ENCODE data around the gene DAPK2.

DAPK2 gene

DNA sequence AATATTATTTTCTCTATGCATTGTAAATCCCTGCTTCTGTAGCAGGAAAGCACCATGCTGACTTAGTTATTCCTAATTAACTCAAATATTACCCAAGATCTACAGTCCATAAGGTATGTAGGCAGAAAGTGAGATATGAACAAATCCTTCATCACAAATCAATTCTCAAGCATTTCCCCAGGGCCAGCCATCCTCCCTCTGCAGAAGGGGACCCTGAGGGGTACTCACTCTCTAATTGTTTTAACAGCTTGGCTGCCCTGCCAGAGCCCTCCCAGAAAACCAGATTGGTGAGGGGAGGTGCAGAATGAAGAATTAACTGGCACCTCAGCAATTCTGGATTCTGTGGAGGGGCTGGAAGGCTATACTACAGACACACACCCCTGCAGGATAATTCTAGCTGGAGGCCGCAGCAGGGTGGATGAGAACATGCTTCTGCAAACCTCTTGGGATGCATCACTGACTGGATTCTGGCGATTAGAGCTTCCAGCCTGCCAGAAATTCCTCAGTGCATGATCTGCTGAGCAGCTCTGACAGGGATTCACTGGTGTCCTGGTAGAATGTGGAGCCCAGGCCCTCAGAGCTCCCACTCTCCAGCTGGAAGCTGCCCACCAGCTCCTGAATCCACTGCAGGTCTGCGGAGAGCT, 123.9 kb downstream of the DAPK2 start:
- H3K4me3 ChIP-seq (ENCODE audit: low read depth, low read length): no peak overlapping the region
- no peaks in the 10 kb centered on the region for H3K27me3 ChIP-seq (replicated peaks)
- no peak for TF ChIP-seq CTCF (IDR thresholded peaks at IDR 0.05; ENCODE audit: low read depth, low read length, missing control alignments)
- H3K36me3 ChIP-seq (replicated peaks): no peaks in the 10 kb centered on the region
- no peak for DNase-seq
- in situ Hi-C loops (cut with HindIII; ENCODE audit: low pct_ligation_motif_present, low sequenced_read_pairs): no loop called here
- no peak overlapping the region for H3K27ac ChIP-seq

DNA sequence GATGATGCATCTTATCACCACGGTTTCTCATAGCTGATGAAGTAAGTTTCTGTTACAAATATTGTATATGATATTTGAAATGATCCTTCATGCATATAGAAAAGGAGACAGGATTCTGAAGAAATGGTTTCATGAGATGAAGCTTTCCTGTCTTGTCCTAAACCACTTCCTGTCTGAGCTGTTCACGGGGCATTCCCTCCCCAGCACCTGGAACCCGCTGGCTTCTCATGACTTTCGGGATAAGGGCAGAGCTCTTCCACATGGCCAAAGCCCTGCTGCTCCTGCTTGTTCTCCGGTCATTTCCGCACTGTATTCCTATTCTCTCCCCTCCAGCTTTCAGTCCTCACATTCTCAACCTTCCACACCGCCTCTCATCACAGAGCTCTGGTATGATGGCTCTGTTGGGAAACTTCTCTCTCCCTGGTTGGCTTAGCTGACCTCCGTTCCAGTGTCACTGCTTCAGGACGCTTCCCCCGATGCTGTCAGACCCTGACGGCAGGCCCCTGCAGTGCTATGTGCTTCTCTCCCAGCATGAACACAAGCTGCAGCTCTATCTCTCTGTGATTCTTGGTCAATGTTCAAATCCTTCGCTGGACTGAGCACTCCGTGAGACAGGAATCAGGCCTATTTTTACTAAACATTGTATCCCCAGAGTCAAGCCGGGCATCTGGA, 125.6 kb downstream of the DAPK2 start:
- no peak overlapping the region for H3K27ac ChIP-seq
- in situ Hi-C loops (cut with HindIII; ENCODE audit: low pct_ligation_motif_present, low sequenced_read_pairs): no loop called here
- no peaks in the 10 kb centered on the region for H3K36me3 ChIP-seq (replicated peaks)
- no peaks in the 10 kb centered on the region for H3K27me3 ChIP-seq (replicated peaks)
- DNase-seq: no peak
- no peak overlapping the region for H3K4me3 ChIP-seq (ENCODE audit: low read depth, low read length)
- TF ChIP-seq CTCF (IDR thresholded peaks at IDR 0.05; ENCODE audit: low read depth, low read length, missing control alignments): no peak

- Histone ChIP-seq H3K4me3 (ENCODE audit: low read depth, low read length) (no peak overlapping the region), H3K27ac (no peak overlapping the region), H3K27me3 (replicated peaks) (no peaks in the 10 kb centered on the region), H3K36me3 (replicated peaks) (no peaks in the 10 kb centered on the region)
- in situ Hi-C loops (cut with HindIII; ENCODE audit: low pct_ligation_motif_present, low sequenced_read_pairs): no loop called here
- no peak for DNase-seq
- no peak for TF ChIP-seq CTCF (IDR thresholded peaks at IDR 0.05; ENCODE audit: low read depth, low read length, missing control alignments)
These were observed 127.4 kb downstream of the DAPK2 start for GRCh38 chr15:63918901-63919348.

DNA sequence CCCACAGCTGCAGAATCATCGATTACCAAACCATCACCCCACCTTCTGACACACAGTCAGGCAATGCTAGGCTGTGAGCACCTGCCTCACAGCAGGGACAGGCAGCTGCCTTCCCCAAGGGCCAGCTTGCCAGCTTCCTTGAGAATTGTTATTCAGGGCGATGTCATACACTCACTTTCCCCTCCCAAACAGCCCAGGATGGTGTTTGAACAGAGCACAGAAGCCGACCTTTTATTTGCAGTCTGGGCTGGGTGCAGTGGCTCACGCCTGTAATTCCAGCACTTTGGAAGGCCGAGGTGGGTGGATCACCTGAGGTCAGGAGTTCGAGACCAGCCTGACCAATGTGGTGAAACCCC, 128.0 kb downstream of the DAPK2 start:
- Histone ChIP-seq H3K4me3 (ENCODE audit: low read depth, low read length) (no peak overlapping the region), H3K36me3 (replicated peaks) (no peaks in the 10 kb centered on the region), H3K27me3 (replicated peaks) (no peaks in the 10 kb centered on the region), H3K27ac (no peak overlapping the region)
- in situ Hi-C loops (cut with HindIII; ENCODE audit: low pct_ligation_motif_present, low sequenced_read_pairs): no loop called here
- no peak for DNase-seq
- no peak for TF ChIP-seq CTCF (IDR thresholded peaks at IDR 0.05; ENCODE audit: low read depth, low read length, missing control alignments)

DNA sequence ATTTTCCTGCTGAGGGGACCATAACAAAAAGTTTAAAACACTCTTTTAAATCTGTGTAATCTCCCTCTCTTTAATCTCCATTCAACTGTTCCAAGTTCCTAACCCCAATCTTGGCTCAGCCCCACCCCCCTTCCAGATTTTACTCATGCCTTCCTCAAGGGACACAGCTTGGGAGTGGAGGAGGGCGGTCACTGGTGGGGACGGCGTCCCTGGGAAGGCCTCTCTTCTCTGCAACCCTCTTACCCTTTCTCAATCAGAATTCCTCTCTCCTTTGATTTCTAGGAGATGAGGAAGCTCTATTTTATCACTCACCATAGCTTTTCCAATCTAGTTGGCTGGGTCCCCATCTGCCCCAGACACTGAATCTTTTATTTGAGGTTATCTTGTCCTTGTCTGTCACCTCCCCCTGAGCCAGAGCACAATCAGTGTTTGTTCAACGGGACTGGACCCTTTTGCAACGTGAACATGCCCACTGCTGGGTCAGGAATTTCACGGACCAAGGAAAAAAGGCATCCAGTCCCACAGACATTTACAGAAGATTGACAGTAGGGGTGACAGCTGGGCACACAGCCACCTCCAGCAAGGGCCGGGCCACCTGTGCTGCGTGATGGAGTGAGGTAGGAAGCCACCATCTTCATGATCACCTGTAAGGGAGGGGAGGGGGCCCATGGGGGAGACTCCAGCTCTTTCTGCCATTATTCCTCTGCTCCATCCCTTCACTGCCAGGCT, 128.5 kb downstream of the DAPK2 start:
- in situ Hi-C loops (cut with HindIII; ENCODE audit: low pct_ligation_motif_present, low sequenced_read_pairs): no loop called here
- H3K27me3 ChIP-seq (replicated peaks): no peaks in the 10 kb centered on the region
- TF ChIP-seq CTCF (IDR thresholded peaks at IDR 0.05; ENCODE audit: low read depth, low read length, missing control alignments): no peak
- H3K36me3 ChIP-seq (replicated peaks): no peaks in the 10 kb centered on the region
- DNase-seq: no peak
- no peak overlapping the region for H3K4me3 ChIP-seq (ENCODE audit: low read depth, low read length)
- no peak overlapping the region for H3K27ac ChIP-seq

Measured in brain microvascular endothelial cell (primary cell).